Measurements from ENCODE around the gene SEMA6D.

DNA sequence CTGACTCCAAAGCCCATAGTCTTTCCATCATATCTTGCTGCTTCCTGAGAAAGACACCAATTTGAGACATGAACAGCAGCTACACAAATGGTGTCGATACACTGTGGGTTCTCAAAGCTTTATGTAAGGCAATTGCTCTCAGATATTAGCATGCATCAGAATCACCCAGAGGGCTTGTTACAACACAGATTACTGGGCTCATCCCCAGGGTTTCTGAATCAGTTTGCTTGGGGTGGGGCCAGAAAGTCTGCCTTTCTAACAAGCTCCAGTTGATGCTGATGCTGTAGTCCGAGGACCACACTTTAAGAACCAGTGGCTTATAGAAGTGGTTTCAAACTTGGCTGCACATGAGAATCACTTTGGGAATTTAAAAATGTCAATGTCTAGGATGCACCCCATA lies 86.5 kb downstream of the SEMA6D start:
- TF ChIP-seq, protein P1, sequence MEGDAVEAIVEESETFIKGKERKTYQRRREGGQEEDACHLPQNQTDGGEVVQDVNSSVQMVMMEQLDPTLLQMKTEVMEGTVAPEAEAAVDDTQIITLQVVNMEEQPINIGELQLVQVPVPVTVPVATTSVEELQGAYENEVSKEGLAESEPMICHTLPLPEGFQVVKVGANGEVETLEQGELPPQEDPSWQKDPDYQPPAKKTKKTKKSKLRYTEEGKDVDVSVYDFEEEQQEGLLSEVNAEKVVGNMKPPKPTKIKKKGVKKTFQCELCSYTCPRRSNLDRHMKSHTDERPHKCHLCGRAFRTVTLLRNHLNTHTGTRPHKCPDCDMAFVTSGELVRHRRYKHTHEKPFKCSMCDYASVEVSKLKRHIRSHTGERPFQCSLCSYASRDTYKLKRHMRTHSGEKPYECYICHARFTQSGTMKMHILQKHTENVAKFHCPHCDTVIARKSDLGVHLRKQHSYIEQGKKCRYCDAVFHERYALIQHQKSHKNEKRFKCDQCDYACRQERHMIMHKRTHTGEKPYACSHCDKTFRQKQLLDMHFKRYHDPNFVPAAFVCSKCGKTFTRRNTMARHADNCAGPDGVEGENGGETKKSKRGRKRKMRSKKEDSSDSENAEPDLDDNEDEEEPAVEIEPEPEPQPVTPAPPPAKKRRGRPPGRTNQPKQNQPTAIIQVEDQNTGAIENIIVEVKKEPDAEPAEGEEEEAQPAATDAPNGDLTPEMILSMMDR (IDR thresholded peaks at IDR 0.05), result no peak
- TF ChIP-seq POLR2A (IDR thresholded peaks at IDR 0.05), result no peak

Measured in uterus (tissue), 2 donors.